Measurements from ENCODE around the gene AP4S1. TPM values are rescaled to one million over a fixed set of nuclear protein-coding genes. Genes with fewer than 3 reads are reported as not detected.
A peak's percentile ranks its signal among the peaks of the same experiment; 100 is the strongest.
"Not testable (repeated sequence)": the region's sequence is repeated elsewhere in the genome, so short reads cannot be mapped to it uniquely, and the experiment has no call there.

AP4S1 gene
- 8.7 TPM for total RNA-seq
- long read RNA-seq, partial matches to known transcripts: 0 of 1 reads
- long read RNA-seq, other reads (novel, unspliced or antisense): 1 of 1 reads

DNA sequence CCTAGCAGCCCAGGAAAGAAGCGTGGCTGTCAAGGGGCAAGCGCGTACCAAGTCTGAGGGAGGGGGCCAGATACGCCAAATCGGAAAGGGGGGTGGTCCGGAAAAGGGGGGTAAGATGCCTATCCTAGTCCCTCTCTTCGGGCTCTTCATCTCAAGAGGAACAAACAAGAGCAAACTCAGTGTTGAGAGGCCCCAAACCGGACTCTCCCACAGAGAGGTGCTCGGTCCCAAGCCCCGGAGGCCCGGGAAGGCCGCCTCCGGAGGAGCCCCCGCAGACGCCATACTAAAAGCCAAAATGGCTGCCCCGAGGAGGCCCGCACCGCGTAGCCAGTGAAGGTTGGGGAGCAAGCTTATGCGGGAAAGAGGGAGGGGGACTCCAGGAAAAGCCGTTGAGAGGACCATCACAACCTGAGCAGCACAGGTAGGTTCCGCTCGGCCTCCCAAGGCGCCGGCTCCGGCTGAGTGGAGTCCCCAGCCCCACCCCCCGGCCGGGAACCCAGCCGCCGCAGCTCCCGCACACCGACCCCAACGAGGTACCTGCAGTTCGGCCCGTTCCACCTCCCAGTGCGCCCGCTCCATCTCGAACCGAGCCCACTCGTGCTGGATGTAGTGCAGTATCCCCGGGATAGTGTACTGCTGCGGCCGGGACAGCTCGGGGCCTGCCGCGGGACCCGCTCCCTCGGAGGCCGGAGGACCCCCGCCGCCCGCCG lies at the start of gene AP4S1:
Gene AP4S1 (plus strand): TSS at position 283 of the 710 bp plus-strand sequence. CDS start 40,548 bp downstream, outside the sequence.
- peak; percentile 87 for DNase-seq (ENCODE audit: low spot score)
- intact Hi-C loops (cut with DNase I): loop anchor here (5.0 kb wide), 1 partner anchor 182 kb away; the partner anchor contains the start of gene HECTD1

- intact Hi-C loops (cut with DNase I): no loop called here
- no peak for DNase-seq (ENCODE audit: low spot score)
These were observed 47.7 kb upstream of the AP4S1 start for GRCh38 chr14:30977752-30978151.

- intact Hi-C loops (cut with DNase I): loop anchor here (2.0 kb wide), 1 partner anchor 103 kb away; no protein-coding TSS in a partner anchor
- not testable (repeated sequence) for DNase-seq (ENCODE audit: low spot score)
These were observed 45.2 kb upstream of the AP4S1 start for GRCh38 chr14:30980106-30980704.

DNA sequence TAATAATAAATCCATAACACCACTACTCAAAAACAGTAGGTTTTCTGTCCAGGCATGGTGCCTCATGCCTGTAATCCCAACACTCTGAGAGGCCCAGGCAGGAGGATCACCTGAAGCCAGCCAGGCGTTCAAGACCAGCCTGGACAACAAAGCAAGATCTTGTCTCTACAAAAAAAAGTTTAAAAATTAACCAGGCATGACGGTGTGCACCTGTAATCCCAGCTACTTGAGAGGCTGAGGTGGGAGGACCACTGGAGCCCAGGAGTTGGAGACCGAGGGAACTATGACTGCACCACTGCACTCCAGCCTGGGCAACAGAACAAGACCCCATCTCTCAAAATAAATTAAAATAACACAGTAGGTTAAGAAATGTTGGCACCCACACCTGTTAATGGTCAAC lies 44.5 kb upstream of the AP4S1 start:
- DNase-seq (ENCODE audit: low spot score): no peak
- intact Hi-C loops (cut with DNase I): loop anchor here (2.0 kb wide), 1 partner anchor 102 kb away; no protein-coding TSS in a partner anchor

DNA sequence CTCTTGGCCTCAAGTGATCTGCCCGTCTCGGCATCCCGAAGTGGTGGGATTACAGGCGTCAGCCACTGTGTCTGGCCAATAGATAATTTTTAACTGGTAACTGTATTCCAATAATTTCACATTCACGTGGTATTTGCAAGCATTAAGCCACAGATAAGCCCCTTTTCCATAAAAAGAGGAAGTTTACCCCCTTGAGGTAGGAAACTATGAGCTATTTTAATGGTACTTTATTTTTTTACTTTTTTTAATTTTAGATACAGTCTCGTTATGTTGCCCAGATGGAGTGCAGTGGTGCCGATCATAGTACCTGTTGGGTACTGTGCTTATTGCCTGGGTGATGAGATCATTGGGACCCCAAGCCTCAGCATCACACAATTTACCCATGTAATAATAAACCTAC lies 42.9 kb upstream of the AP4S1 start:
- intact Hi-C loops (cut with DNase I): no loop called here
- DNase-seq (ENCODE audit: low spot score): no peak

DNA sequence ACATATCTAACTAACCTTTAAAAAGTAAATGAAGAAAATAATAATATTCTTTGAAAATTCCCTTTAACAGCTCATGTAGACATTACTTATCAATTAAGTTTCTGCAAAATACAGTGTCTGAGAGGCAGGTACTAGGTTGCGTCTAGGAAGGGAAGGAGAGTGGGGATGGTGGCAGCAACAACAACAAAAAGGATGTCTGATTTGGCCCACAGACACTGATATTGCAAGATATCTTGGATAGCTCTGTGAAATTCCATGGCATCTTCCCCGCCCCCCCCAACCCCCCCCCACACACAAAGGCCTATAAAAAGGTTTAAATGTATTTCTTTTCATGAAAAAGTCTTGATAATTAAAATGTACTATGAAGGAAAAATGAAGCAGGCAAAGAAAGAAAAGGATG lies 41.6 kb upstream of the AP4S1 start:
- intact Hi-C loops (cut with DNase I): no loop called here
- DNase-seq (ENCODE audit: low spot score): no peak

DNA sequence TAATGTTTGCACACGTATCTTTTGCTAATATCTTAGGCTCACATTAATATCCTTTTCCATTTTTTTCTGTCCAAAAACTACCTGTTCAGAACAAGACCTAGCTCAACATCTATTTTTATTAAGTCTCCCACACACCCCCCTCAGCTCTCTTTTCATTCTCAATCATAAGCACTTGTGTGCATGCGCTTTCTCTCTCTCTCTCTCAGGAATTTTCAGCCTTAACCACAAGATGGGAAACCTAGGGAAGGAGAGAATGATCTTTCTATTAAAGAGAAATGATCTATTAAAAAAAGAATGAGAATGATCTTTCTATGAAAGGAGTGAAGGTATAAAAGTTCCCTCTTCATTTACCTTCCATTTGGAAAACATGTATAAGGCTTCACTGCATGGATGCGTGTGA lies 39.7 kb upstream of the AP4S1 start:
- intact Hi-C loops (cut with DNase I): no loop called here
- DNase-seq (ENCODE audit: low spot score): no peak

DNA sequence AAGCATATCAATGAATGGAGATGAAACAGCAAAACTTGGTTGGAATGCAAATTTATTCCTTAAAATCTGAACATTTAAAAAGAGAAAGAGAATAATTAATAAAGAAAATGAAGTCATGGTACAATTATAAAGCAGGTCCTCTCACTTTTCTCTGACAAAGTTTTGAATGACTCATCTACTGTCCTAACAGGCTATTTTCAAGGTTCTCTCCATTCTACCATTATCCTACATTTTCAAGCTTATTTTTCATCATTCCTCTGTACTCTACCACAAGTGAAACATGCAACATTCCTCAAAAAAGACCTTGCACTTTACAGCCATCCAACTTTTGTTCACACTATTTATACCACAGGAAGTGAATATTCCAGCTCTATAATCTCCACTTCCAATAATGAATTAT lies 36.9 kb upstream of the AP4S1 start:
- no peak for DNase-seq (ENCODE audit: low spot score)
- intact Hi-C loops (cut with DNase I): no loop called here

GRCh38 chr14:30990770-30991169 lies 34.7 kb upstream of the AP4S1 start:
- intact Hi-C loops (cut with DNase I): no loop called here
- DNase-seq (ENCODE audit: low spot score): no peak

- no peak for DNase-seq (ENCODE audit: low spot score)
- intact Hi-C loops (cut with DNase I): no loop called here
These were observed 34.0 kb upstream of the AP4S1 start for GRCh38 chr14:30991408-30991807.

- intact Hi-C loops (cut with DNase I): no loop called here
- DNase-seq (ENCODE audit: low spot score): no peak
These were observed 32.4 kb upstream of the AP4S1 start for GRCh38 chr14:30993071-30993470.

DNA sequence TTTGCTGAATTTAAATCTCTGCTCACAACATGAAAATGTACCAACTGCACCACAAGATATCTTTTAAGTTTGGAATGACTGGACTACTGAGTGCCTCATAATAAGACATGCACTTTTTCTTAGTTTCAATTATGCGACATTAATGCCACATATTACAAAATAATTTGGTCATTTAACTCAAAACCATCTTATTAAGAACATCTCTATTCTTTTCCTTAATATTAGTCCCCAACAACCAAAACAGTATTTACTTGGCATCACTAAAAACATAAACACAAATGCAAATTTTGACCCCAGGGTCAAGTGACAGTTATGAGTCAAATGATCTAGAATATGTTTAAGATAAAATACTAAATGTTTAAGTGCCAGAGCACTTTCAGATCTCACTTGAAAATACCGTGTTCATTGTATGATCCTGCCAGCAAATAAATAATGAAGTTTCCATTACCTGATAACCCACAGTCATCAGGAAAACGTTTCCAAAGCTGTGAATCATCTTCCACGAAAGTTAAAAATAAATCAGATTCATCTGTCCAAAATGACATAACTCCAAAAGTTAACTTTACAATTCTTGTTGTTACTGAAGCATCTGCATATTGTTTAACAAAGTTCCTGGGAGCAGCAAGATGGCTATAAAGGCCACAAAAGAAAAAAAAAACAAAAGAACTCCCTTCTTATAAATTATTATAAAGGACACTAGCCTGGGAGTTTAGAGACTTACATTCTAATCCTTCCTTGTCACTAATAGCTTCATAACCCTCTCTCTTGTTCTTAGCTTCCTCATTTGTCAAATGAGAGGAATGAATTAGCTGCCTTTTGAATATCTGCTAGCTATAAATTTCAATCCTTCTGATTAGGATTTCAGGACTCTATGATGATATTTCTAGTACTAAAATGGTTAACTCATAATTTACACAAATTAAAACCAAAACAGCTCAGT lies 30.5 kb upstream of the AP4S1 start:
- intact Hi-C loops (cut with DNase I): no loop called here
- no peak for DNase-seq (ENCODE audit: low spot score)

DNA sequence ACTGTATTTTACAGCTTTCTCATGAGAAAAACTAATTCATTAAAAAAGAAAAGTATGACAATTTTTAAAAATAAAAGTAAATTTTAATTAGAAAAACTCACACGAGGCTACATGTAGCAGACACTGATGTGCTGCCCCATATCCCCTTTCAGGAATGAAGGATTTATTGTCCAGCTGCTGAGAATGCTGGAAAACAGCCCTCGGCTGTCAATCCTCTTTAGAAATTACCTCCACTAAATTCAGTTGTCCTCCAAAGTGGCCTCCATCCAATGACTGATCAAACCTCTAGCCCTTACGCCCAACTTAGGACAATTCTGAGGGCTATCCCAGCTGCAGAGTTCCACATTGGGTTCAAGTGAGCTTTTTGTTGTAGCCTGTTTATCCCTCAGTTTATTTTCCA lies 29.8 kb upstream of the AP4S1 start:
- DNase-seq (ENCODE audit: low spot score): no peak
- intact Hi-C loops (cut with DNase I): no loop called here

- DNase-seq (ENCODE audit: low spot score): no peak
- intact Hi-C loops (cut with DNase I): no loop called here
These were observed 28.4 kb upstream of the AP4S1 start for GRCh38 chr14:30996892-30997659.

DNA sequence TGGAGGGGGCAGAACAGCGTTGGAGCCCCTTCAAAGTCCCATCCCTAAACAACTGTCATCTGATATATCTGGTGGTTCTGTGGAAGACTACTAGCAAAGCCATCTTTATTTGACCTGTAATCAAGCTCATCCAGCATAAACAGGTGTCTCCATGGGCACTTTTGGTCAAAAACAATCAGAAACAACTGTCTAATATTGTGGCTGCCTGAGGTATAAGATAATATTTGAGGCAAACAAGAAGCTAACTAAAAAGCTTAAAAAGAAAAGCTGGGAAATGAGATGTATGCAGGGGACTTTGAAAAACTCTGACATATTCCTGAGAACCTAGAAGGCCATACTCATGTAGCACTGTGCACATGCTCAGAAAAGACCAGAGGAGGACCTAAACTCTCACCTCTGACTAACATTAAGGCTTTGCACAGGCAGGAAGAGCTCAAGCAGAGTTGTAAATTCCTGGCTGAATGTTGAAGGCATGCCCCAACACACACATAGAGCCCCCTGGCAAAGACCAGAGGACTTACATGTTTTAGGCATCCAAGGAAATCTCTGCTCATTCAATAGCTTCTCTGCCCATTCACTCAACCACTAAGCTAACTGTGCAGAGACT lies 27.2 kb upstream of the AP4S1 start:
- no peak for DNase-seq (ENCODE audit: low spot score)
- intact Hi-C loops (cut with DNase I): no loop called here

GRCh38 chr14:30999038-30999773 lies 26.2 kb upstream of the AP4S1 start:
- intact Hi-C loops (cut with DNase I): no loop called here
- DNase-seq (ENCODE audit: low spot score): no peak

GRCh38 chr14:31000629-31001338 lies 24.7 kb upstream of the AP4S1 start:
- intact Hi-C loops (cut with DNase I): no loop called here
- DNase-seq (ENCODE audit: low spot score): no peak

DNA sequence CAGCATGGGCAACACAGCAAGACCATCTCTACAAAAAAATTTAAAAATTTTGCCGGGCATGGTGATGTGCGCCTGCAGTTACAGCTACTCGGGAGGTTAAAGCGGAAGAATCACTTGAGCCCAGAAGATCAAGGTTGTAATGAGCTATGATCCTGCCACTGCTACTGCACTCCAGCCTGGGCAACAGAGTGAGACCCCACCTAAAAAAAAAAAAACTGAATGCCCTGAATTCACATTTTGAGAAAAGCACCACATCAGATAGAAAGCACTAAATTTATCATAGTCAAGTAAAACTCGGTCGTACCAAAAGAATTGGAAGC lies 24.1 kb upstream of the AP4S1 start:
- intact Hi-C loops (cut with DNase I): no loop called here
- DNase-seq (ENCODE audit: low spot score): no peak

Data from cardiac septum (tissue), 1 donor.